IMR-90 (cell line): ENCODE measurements around the gene PUDP. TPM values are rescaled to one million over a fixed set of nuclear protein-coding genes. Genes with fewer than 3 reads are reported as not detected.

ENCODE experiments used
- ATAC-seq: fragments of 200-7000 bp; cut with Tn5 transposase; 2 replicates; pipeline ENCODE4 v1.9.1; 2020; ENCODE audit warnings: low read depth, mild to moderate bottlenecking, moderate library complexity
- BruUV-seq: library from RNA; stranded (reverse); fragments of 400-500 nt; replicated peaks from 2 replicates; lab custom pipeline; 2021; lab: Mats Ljungman, UMichigan
- CTCF ChIA-PET: fragments of 300-600 bp; formaldehyde crosslinking; extraction: SDS; loops from one replicate; lab custom pipeline; 2021; ENCODE audit warnings: antibody characterized with exemption; lab: Yijun Ruan, JAX
- POLR2A ChIA-PET: fragments of 300-600 bp; sonication (Branson Sonifier 250); formaldehyde crosslinking; loops from one replicate; lab custom pipeline; 2022; ENCODE audit warnings: antibody characterized with exemption; ENCODE audit not compliant: unreplicated experiment; lab: Charles Lee
- DNase-seq: peaks from one replicate; pipeline ENCODE4 v3.0.0; 2013
- H2AFZ ChIP-seq: replicated peaks from 2 replicates; pipeline ENCODE3; 2013; ENCODE audit warnings: low read length, mild to moderate bottlenecking; ENCODE audit not compliant: poor library complexity
- H2AK5ac ChIP-seq: 2 replicates; pipeline ENCODE4 v1.6.1; 2013; ENCODE audit warnings: low read depth, low read length, inconsistent platforms
- H2AK9ac ChIP-seq: replicated peaks from 2 replicates; pipeline ENCODE3; 2013; ENCODE audit warnings: mild to moderate bottlenecking, low read depth, low read length, moderate library complexity; ENCODE audit not compliant: poor library complexity
- H2BK120ac ChIP-seq: 2 replicates; pipeline ENCODE4 v1.6.1; 2013; ENCODE audit warnings: low read depth, low read length, inconsistent platforms
- H2BK15ac ChIP-seq: 3 replicates; pipeline ENCODE4 v1.6.1; 2013; ENCODE audit warnings: low read depth, low read length, inconsistent platforms
- H2BK20ac ChIP-seq: 2 replicates; pipeline ENCODE4 v1.6.1; 2013; ENCODE audit warnings: low read depth, mild to moderate bottlenecking, inconsistent platforms, low read length, moderate library complexity
- H2BK5ac ChIP-seq: 2 replicates; pipeline ENCODE4 v1.6.1; 2013; ENCODE audit warnings: mild to moderate bottlenecking, low read depth, low read length, inconsistent platforms; ENCODE audit not compliant: poor library complexity, severe bottlenecking
- H3K14ac ChIP-seq: replicated peaks from 2 replicates; pipeline ENCODE4 v1.6.1; 2013; ENCODE audit warnings: low read depth, low read length, inconsistent platforms
- H3K18ac ChIP-seq: 2 replicates; pipeline ENCODE4 v1.6.1; 2013; ENCODE audit warnings: low read depth, low read length, control low read depth
- H3K23ac ChIP-seq: 2 replicates; pipeline ENCODE4 v1.6.1; 2013; ENCODE audit warnings: low read depth, low read length, inconsistent platforms
- H3K27ac ChIP-seq: 2 replicates; pipeline ENCODE4 v1.5.1; 2013; ENCODE audit warnings: mild to moderate bottlenecking, control low read depth, low read length; ENCODE audit not compliant: insufficient read depth
- H3K27me3 ChIP-seq: 2 replicates; pipeline ENCODE4 v1.6.1; 2013; ENCODE audit warnings: low read length; ENCODE audit not compliant: control insufficient read depth, insufficient read depth
- H3K36me3 ChIP-seq: 2 replicates; pipeline ENCODE4 v1.6.1; 2013; ENCODE audit warnings: low read length, mixed read lengths; ENCODE audit not compliant: control insufficient read depth, insufficient read depth
- H3K4ac ChIP-seq: 2 replicates; pipeline ENCODE4 v1.6.1; 2013; ENCODE audit warnings: low read depth, low read length, inconsistent platforms
- H3K4me1 ChIP-seq: 2 replicates; pipeline ENCODE4 v1.6.1; 2013; ENCODE audit warnings: low read length, mixed read lengths; ENCODE audit not compliant: control insufficient read depth, insufficient read depth
- H3K4me2 ChIP-seq: 2 replicates; pipeline ENCODE4 v1.6.1; 2013; ENCODE audit warnings: low read depth, mild to moderate bottlenecking, control low read depth, low read length, moderate library complexity
- H3K4me3 ChIP-seq: 2 replicates; pipeline ENCODE4 v1.5.1; 2013; ENCODE audit warnings: low read depth, mild to moderate bottlenecking, control low read depth, low read length, moderate library complexity; ENCODE audit not compliant: insufficient read depth
- H3K56ac ChIP-seq: 2 replicates; pipeline ENCODE4 v1.6.1; 2013; ENCODE audit warnings: low read length, inconsistent platforms; ENCODE audit not compliant: insufficient read depth; ENCODE audit errors: extremely low read depth
- H3K79me1 ChIP-seq, 2 experiments: 2 replicates each; pipeline ENCODE4 v1.6.1; 2013; ENCODE audit warnings: low read length in 2 of 2, inconsistent platforms in 1 of 2, low read depth in 1 of 2
- H3K9ac ChIP-seq: 2 replicates; pipeline ENCODE4 v1.6.1; 2013; ENCODE audit warnings: low read depth, low read length, control low read depth
- H3K9me1 ChIP-seq: 2 replicates; pipeline ENCODE4 v1.6.1; 2013; ENCODE audit warnings: low read length, inconsistent platforms; ENCODE audit not compliant: insufficient read depth
- H3K9me3 ChIP-seq: 2 replicates; pipeline ENCODE4 v1.6.1; 2013; ENCODE audit warnings: low read length; ENCODE audit not compliant: control insufficient read depth, insufficient read depth
- H4K20me1 ChIP-seq: 2 replicates; pipeline ENCODE4 v1.6.1; 2013; ENCODE audit warnings: low read length, inconsistent platforms; ENCODE audit not compliant: insufficient read depth
- H4K5ac ChIP-seq: 2 replicates; pipeline ENCODE4 v1.6.1; 2013; ENCODE audit warnings: mild to moderate bottlenecking, low read depth, low read length, control low read depth
- H4K8ac ChIP-seq, 2 experiments: 2 replicates each; pipeline ENCODE4 v1.6.1; 2013; ENCODE audit warnings: low read depth in 2 of 2, low read length in 2 of 2, control low read depth in 1 of 2, inconsistent platforms in 1 of 2
- H4K91ac ChIP-seq: 2 replicates; pipeline ENCODE4 v1.6.1; 2013; ENCODE audit warnings: low read depth, low read length, inconsistent platforms; ENCODE audit not compliant: insufficient read depth
- BHLHE40 ChIP-seq: fragments of 150-350 bp; IDR thresholded peaks from 2 replicates; pipeline ENCODE4 v1.6.1; 2016; ENCODE audit warnings: mild to moderate bottlenecking, low read depth, low read length
- CEBPB ChIP-seq: IDR thresholded peaks from 2 replicates; pipeline ENCODE4 v1.6.1; 2012; ENCODE audit warnings: low read depth, low read length, improper control_type of control experiment
- CHD1 ChIP-seq: IDR thresholded peaks from 2 replicates; pipeline ENCODE4 v1.6.1; 2012; ENCODE audit warnings: low read depth, low read length, improper control_type of control experiment
- CTCF ChIP-seq: conservative IDR thresholded peaks from 2 replicates; pipeline ENCODE4 v1.5.1; 2012; ENCODE audit warnings: mild to moderate bottlenecking, low read depth, low read length, improper control_type of control experiment
- ELK1 ChIP-seq: fragments of 150-350 bp; IDR thresholded peaks from 2 replicates; pipeline ENCODE4 v1.6.1; 2016; ENCODE audit warnings: low read depth, mild to moderate bottlenecking, low read length, moderate library complexity, borderline replicate concordance
- FOS ChIP-seq: fragments of 150-350 bp; IDR thresholded peaks from 2 replicates; pipeline ENCODE4 v1.6.1; 2016; ENCODE audit warnings: low read depth, low read length
- MAFK ChIP-seq: IDR thresholded peaks from 2 replicates; pipeline ENCODE4 v1.6.1; 2012; ENCODE audit warnings: low read depth, low read length, improper control_type of control experiment
- MAZ ChIP-seq: IDR thresholded peaks from 2 replicates; pipeline ENCODE4 v1.6.1; 2012; ENCODE audit warnings: low read depth, mild to moderate bottlenecking, low read length, improper control_type of control experiment, moderate library complexity, borderline replicate concordance
- MXI1 ChIP-seq: IDR thresholded peaks from 2 replicates; pipeline ENCODE4 v1.6.1; 2012; ENCODE audit warnings: low read depth, mild to moderate bottlenecking, low read length, moderate library complexity, borderline replicate concordance
- NFE2L2 ChIP-seq: fragments of 150-350 bp; IDR thresholded peaks from 2 replicates; pipeline ENCODE4 v1.6.1; 2016; ENCODE audit warnings: low read depth, mild to moderate bottlenecking, low read length
- POLR2A ChIP-seq: IDR thresholded peaks from 2 replicates; pipeline ENCODE4 v1.6.1; 2012; ENCODE audit warnings: mild to moderate bottlenecking, low read depth, low read length
- RAD21 ChIP-seq: IDR thresholded peaks from 2 replicates; pipeline ENCODE4 v1.6.1; 2012; ENCODE audit warnings: low read length, improper control_type of control experiment
- RCOR1 ChIP-seq: IDR thresholded peaks from 2 replicates; pipeline ENCODE4 v1.6.1; 2012; ENCODE audit warnings: mild to moderate bottlenecking, low read length, improper control_type of control experiment; ENCODE audit not compliant: insufficient replicate concordance
- RFX5 ChIP-seq: IDR thresholded peaks from 2 replicates; pipeline ENCODE4 v1.8.0; 2012; ENCODE audit warnings: low read depth, mild to moderate bottlenecking, low read length, moderate library complexity
- SMC3 ChIP-seq: fragments of 150-350 bp; IDR thresholded peaks from 2 replicates; pipeline ENCODE4 v1.6.1; 2016; ENCODE audit warnings: low read depth, mild to moderate bottlenecking, antibody characterized with exemption, low read length, moderate library complexity
- USF2 ChIP-seq: fragments of 150-350 bp; IDR thresholded peaks from 2 replicates; pipeline ENCODE4 v1.6.1; 2017; ENCODE audit warnings: mild to moderate bottlenecking, antibody characterized with exemption, low read length, low read depth
- WGBS, 2 experiments: methylation state at CpG; one replicate each; pipeline versions ENCODE4 v1.1.5 to v1.1.7; 2013; ENCODE audit warnings: missing lambda C conversion rate in 2 of 2; ENCODE audit not compliant: insufficient read length in 1 of 2; ENCODE audit errors: extremely low coverage in 2 of 2; 5-methylcytosine and 5-hydroxymethylcytosine counted together
- dilution Hi-C: fragments of 300-500 bp; cut with HindIII; formaldehyde crosslinking; loops from one replicate; pipeline ENCODE4 v1.14.3; 2018; ENCODE audit warnings: low sequenced_read_pairs; ENCODE audit not compliant: unreplicated experiment
- in situ Hi-C: fragments of 300-500 bp; cut with MboI; formaldehyde crosslinking; loops from 3 replicates; pipeline ENCODE4 v1.14.3; 2019; ENCODE audit warnings: low sequenced_read_pairs, inconsistent platforms, mixed read lengths
- intact Hi-C: fragments of 100-400 bp; cut with micrococcal nuclease; formaldehyde crosslinking; loops from 2 replicates; pipeline ENCODE4 v1.10.0; 2022
- polyA plus RNA-seq, 3 experiments: library from polyadenylated mRNA; depleted of rRNA; stranded (reverse); fragments of >200 nt; gene quantifications; 2 replicates each; pipeline ENCODE4 v1.2.3, GENCODE V29; 2012; ENCODE audit warnings: low replicate concordance in 1 of 3
- total RNA-seq: library from RNA; depleted of rRNA; stranded (reverse); fragments of >200 nt; gene quantifications from 2 replicates; pipeline ENCODE4 v1.2.3, GENCODE V29; 2012

The PUDP gene
- total and polyA plus RNA-seq, 2 of the 4 experiments (the other 2 are of a cell fraction): 22.2 to 28.6 TPM

- Histone ChIP-seq H3K4me2 (no peak overlapping the region), H2BK15ac (no peak overlapping the region), H3K79me1 (peaks cover 0 to 7% of the 10 kb centered on the region in 2 experiments; a peak in 2 of 4 replicates), H3K9me1 (peaks cover 7% of the 10 kb centered on the region), H3K4me3 (no peak overlapping the region), H3K27ac (no peak overlapping the region), H4K20me1 (peaks cover 63% of the 10 kb centered on the region), H3K36me3 (peaks cover 9% of the 10 kb centered on the region), H4K91ac (no peak overlapping the region), H3K56ac (no peak overlapping the region), H2BK120ac (no peak overlapping the region), H4K8ac (no peak overlapping the region), H2BK5ac (no peak overlapping the region), H2AK5ac (no peak overlapping the region), H3K9me3 (no peaks in the 10 kb centered on the region), H3K27me3 (peaks cover 4% of the 10 kb centered on the region; the same call in 1 of the 2 replicates), H2BK20ac (no peak overlapping the region), H4K5ac (no peak overlapping the region), H3K4ac (no peak overlapping the region), H3K14ac (no peak overlapping the region), H3K18ac (no peak overlapping the region), H2AK9ac (no peak overlapping the region), H3K9ac (no peak overlapping the region), H3K4me1 (peaks cover 4% of the 10 kb centered on the region), H2AFZ (no peak overlapping the region), H3K23ac (no peak overlapping the region)
- CTCF ChIA-PET: no interaction called here
- no TSS peak for BruUV-seq
- dilution Hi-C loops: no loop called here
- ATAC-seq: no peak
- intact Hi-C loops: no loop called here
- 95% methylated on average over 4 of the region's 10 CpGs; no CpG with 5 or more reads in 1 of the 2 experiments for WGBS, 2 experiments
- TF ChIP-seq RFX5 (no peak), MXI1 (no peak), USF2 (no peak), RCOR1 (no peak), POLR2A (no peak), CTCF (no peak), MAZ (no peak), CHD1 (no peak), SMC3 (no peak), NFE2L2 (no peak), BHLHE40 (no peak), FOS (no peak), CEBPB (no peak), RAD21 (no peak), ELK1 (no peak), MAFK (no peak)
- in situ Hi-C loops: no loop called here
- no peak for DNase-seq
- POLR2A ChIA-PET: no interaction called here
Measured at GRCh38 chrX:7084841-7085240, 63.1 kb downstream of the PUDP start.
